Fibroblast of lung (primary cell): ENCODE data around the gene PLXNA4. TPM values are rescaled to one million over a fixed set of nuclear protein-coding genes. Genes with fewer than 3 reads are reported as not detected.

Experiments
- DNase-seq, 2 donors: peaks; one replicate each; pipeline versions ENCODE4 v3.0.0 to v3.0.0-alpha.2; 2010; ENCODE audit warnings: low read depth in 2 of 2
- H2AFZ ChIP-seq: 2 replicates; pipeline ENCODE4 v1.5.1; 2012; ENCODE audit warnings: low read length, control low read depth, inconsistent platforms
- H3K27ac ChIP-seq: 2 replicates; pipeline ENCODE4 v1.5.1; 2011; ENCODE audit warnings: low read length, control low read depth; ENCODE audit not compliant: insufficient read depth
- H3K27me3 ChIP-seq: 2 replicates; pipeline ENCODE4 v1.5.1; 2011; ENCODE audit warnings: mild to moderate bottlenecking, low read length; ENCODE audit not compliant: control insufficient read depth, insufficient read depth
- H3K36me3 ChIP-seq: 2 replicates; pipeline ENCODE4 v1.5.1; 2011; ENCODE audit warnings: low read length; ENCODE audit not compliant: control insufficient read depth, insufficient read depth
- H3K4me1 ChIP-seq: 2 replicates; pipeline ENCODE4 v1.5.1; 2011; ENCODE audit warnings: low read length; ENCODE audit not compliant: control insufficient read depth, insufficient read depth; ENCODE audit errors: extremely low read depth
- H3K4me2 ChIP-seq: 2 replicates; pipeline ENCODE4 v1.5.1; 2011; ENCODE audit warnings: low read length, control low read depth; ENCODE audit not compliant: insufficient read depth; ENCODE audit errors: extremely low read depth
- H3K4me3 ChIP-seq, 4 experiments: fragments of 200-600 bp in 1 of 4; sonication (generic) in 1 of 4; replicated peaks in 1 of 4; 2 replicates each; pipeline ENCODE4 v1.5.1; 2011 to 2016; ENCODE audit warnings: low read length in 4 of 4, low read depth in 3 of 4, mild to moderate bottlenecking in 3 of 4, control low read depth in 2 of 4, inconsistent platforms in 1 of 4, mixed read lengths in 1 of 4; ENCODE audit not compliant: insufficient read depth in 1 of 4; ENCODE audit errors: control extremely low read depth in 1 of 4
- H3K79me2 ChIP-seq: 2 replicates; pipeline ENCODE4 v1.5.1; 2012; ENCODE audit warnings: mild to moderate bottlenecking, low read length, inconsistent platforms; ENCODE audit not compliant: control insufficient read depth, insufficient read depth
- H3K9ac ChIP-seq: 2 replicates; pipeline ENCODE4 v1.5.1; 2011; ENCODE audit warnings: mild to moderate bottlenecking, low read length, control low read depth; ENCODE audit not compliant: insufficient read depth
- H3K9me3 ChIP-seq: 2 replicates; pipeline ENCODE4 v1.5.1; 2012; ENCODE audit warnings: low read depth, low read length; ENCODE audit not compliant: control insufficient read depth, insufficient read depth
- H4K20me1 ChIP-seq: 2 replicates; pipeline ENCODE4 v1.5.1; 2011; ENCODE audit warnings: low read length; ENCODE audit not compliant: control insufficient read depth, insufficient read depth; ENCODE audit errors: extremely low read depth
- CTCF ChIP-seq, 2 donors: IDR thresholded peaks in 1 of 2; conservative IDR thresholded peaks in 1 of 2; 1 replicate in 1 of 2; 2 replicates in 1 of 2; pipeline ENCODE4 v1.5.1; 2011 to 2012; ENCODE audit warnings: low read length in 2 of 2, control low read depth in 1 of 2, inconsistent platforms in 1 of 2, low read depth in 1 of 2, mild to moderate bottlenecking in 1 of 2
- EZH2 ChIP-seq: IDR thresholded peaks from 2 replicates; pipeline ENCODE4 v1.5.1; 2012; ENCODE audit warnings: low read length, control low read depth, mild to moderate bottlenecking; ENCODE audit errors: missing control alignments
- polyA plus RNA-seq, 2 donors: library from polyadenylated mRNA; depleted of rRNA in 1 of 2; stranded (reverse) in 1 of 2; unstranded in 1 of 2; fragments of >200 nt; gene quantifications; 2 replicates each; pipeline ENCODE4 v1.2.1, GENCODE V29; 2011 to 2012; ENCODE audit warnings: missing spikeins in 1 of 2
- total RNA-seq: library from RNA; depleted of rRNA; stranded (reverse); fragments of >200 nt; gene quantifications from 2 replicates; pipeline ENCODE4 v1.2.1, GENCODE V29; 2014

Gene PLXNA4
- total and polyA plus RNA-seq, 2 donors (not counting 1 experiment from before 2014, with no cell fraction given), result 1.2 to 1.5 TPM

GRCh38 chr7:132495936-132496335 is 80.3 kb downstream of the PLXNA4 start:
- no peak overlapping the region for H3K27ac ChIP-seq
- H3K36me3 ChIP-seq, result no peaks in the 10 kb centered on the region
- TF ChIP-seq EZH2 (no peak), CTCF (conservative IDR thresholded peaks at IDR 0.05 in 1 of 2, IDR thresholded peaks at IDR 0.05 in 1 of 2; ENCODE audit: low read depth in 1 of 2, low read length in 2 of 2) (no peak)
- H3K27me3 ChIP-seq, result no peaks in the 10 kb centered on the region
- no peaks in the 10 kb centered on the region for H3K79me2 ChIP-seq
- H3K9ac ChIP-seq, result no peak overlapping the region
- no peak overlapping the region for H3K4me2 ChIP-seq
- H3K4me3 ChIP-seq, result no peak overlapping the region
- no peaks in the 10 kb centered on the region for H4K20me1 ChIP-seq
- H3K9me3 ChIP-seq, result no peaks in the 10 kb centered on the region
- H2AFZ ChIP-seq, result no peak overlapping the region
- peaks cover 3% of the 10 kb centered on the region for H3K4me1 ChIP-seq
- DNase-seq, result no peak

GRCh38 chr7:132494474-132494873 is 81.8 kb downstream of the PLXNA4 start:
- Histone ChIP-seq H3K27me3 (no peaks in the 10 kb centered on the region), H2AFZ (no peak overlapping the region), H3K27ac (no peak overlapping the region), H3K4me2 (no peak overlapping the region), H3K4me1 (peaks cover 3% of the 10 kb centered on the region), H3K79me2 (no peaks in the 10 kb centered on the region), H3K9ac (no peak overlapping the region), H3K4me3 (no peak overlapping the region), H4K20me1 (no peaks in the 10 kb centered on the region), H3K9me3 (no peaks in the 10 kb centered on the region), H3K36me3 (no peaks in the 10 kb centered on the region)
- no peak for DNase-seq
- TF ChIP-seq EZH2 (no peak), CTCF (conservative IDR thresholded peaks at IDR 0.05 in 1 of 2, IDR thresholded peaks at IDR 0.05 in 1 of 2; ENCODE audit: low read depth in 1 of 2, low read length in 2 of 2) (no peak)

GRCh38 chr7:132492823-132493445 is 83.3 kb downstream of the PLXNA4 start:
- no peaks in the 10 kb centered on the region for H3K79me2 ChIP-seq
- H2AFZ ChIP-seq, result no peak overlapping the region
- no peaks in the 10 kb centered on the region for H4K20me1 ChIP-seq
- no peak overlapping the region for H3K4me2 ChIP-seq
- peaks cover 3% of the 10 kb centered on the region for H3K4me1 ChIP-seq
- H3K27ac ChIP-seq, result no peak overlapping the region
- no peak overlapping the region for H3K4me3 ChIP-seq
- TF ChIP-seq EZH2 (no peak), CTCF (conservative IDR thresholded peaks at IDR 0.05 in 1 of 2, IDR thresholded peaks at IDR 0.05 in 1 of 2; ENCODE audit: low read depth in 1 of 2, low read length in 2 of 2) (no peak)
- no peak overlapping the region for H3K9ac ChIP-seq
- no peaks in the 10 kb centered on the region for H3K27me3 ChIP-seq
- no peak for DNase-seq
- H3K36me3 ChIP-seq, result no peaks in the 10 kb centered on the region
- H3K9me3 ChIP-seq, result no peaks in the 10 kb centered on the region
